DOHH2 (cell line): ENCODE results near the gene OPTN.

Experiments used
- EZH2phosphoT487 ChIP-seq: fragments of 200-600 bp; sonication (generic); IDR thresholded peaks from 2 replicates; pipeline ENCODE4 v1.6.1; 2017; ENCODE audit warnings: borderline replicate concordance, mild to moderate bottlenecking, antibody characterized with exemption, low read length, moderate library complexity, mixed read lengths
- TF ChIP-seq, protein P1 (sequence below): fragments of 200-600 bp; sonication (generic); IDR thresholded peaks from one replicate; pipeline ENCODE4 v1.5.1; 2014; ENCODE audit warnings: antibody characterized with exemption, mild to moderate bottlenecking, low read depth, low read length; ENCODE audit not compliant: poor library complexity, severe bottlenecking

DNA sequence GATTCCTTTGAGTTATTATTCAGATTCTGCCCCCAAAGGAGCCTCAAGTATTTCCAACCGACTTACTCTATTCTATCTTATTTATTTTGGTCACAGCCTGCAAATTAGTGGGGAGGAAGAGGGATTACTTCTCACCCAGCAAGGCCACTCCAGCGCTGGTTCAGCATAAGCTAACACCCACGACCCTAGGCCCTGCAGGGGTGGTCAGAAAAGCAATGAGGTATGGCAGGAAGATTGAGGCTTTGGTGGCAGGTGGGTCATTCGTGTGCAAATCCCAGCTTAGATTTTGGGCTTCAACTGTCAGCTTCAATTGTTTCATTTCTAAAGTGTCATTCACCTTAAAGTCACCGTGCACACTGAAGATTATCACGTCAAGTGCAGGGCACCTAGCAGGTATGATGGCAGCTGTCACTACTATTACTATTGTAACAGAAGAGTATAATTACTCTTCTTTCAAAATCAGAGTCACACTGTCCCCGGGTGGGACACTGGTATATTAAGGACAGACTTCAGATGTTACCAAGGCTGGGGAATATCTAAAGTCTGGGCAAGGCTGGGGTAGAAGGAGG lies 48.8 kb upstream of the OPTN start:
- TF ChIP-seq, protein P1, sequence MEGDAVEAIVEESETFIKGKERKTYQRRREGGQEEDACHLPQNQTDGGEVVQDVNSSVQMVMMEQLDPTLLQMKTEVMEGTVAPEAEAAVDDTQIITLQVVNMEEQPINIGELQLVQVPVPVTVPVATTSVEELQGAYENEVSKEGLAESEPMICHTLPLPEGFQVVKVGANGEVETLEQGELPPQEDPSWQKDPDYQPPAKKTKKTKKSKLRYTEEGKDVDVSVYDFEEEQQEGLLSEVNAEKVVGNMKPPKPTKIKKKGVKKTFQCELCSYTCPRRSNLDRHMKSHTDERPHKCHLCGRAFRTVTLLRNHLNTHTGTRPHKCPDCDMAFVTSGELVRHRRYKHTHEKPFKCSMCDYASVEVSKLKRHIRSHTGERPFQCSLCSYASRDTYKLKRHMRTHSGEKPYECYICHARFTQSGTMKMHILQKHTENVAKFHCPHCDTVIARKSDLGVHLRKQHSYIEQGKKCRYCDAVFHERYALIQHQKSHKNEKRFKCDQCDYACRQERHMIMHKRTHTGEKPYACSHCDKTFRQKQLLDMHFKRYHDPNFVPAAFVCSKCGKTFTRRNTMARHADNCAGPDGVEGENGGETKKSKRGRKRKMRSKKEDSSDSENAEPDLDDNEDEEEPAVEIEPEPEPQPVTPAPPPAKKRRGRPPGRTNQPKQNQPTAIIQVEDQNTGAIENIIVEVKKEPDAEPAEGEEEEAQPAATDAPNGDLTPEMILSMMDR: no peak
- TF ChIP-seq EZH2phosphoT487: no peak
